DND-41 (cell line): Measurements from ENCODE around the gene RASGEF1C.

ENCODE experiments used
- ATAC-seq: fragments of 200-7000 bp; cut with Tn5 transposase; 3 replicates; pipeline ENCODE4 v1.9.1; 2021; ENCODE audit warnings: low read depth; ENCODE audit not compliant: insufficient read depth
- DNase-seq: peaks from one replicate; pipeline ENCODE4 v3.0.0-alpha.2; 2020
- H2AFZ ChIP-seq: 2 replicates; pipeline ENCODE4 v1.6.0; 2012; ENCODE audit warnings: low read depth, low read length
- H3K27ac ChIP-seq: 2 replicates; pipeline ENCODE4 v1.5.1; 2012; ENCODE audit warnings: low read length, inconsistent platforms
- H3K27me3 ChIP-seq: fragments of 200-600 bp; sonication (generic); 2 replicates; pipeline ENCODE4 v1.6.0; 2012; ENCODE audit warnings: low read length, mild to moderate bottlenecking, inconsistent platforms; ENCODE audit not compliant: insufficient read depth, poor library complexity
- H3K36me3 ChIP-seq: 2 replicates; pipeline ENCODE4 v1.5.1; 2012; ENCODE audit warnings: low read length, inconsistent platforms; ENCODE audit not compliant: insufficient read depth
- H3K4me1 ChIP-seq: 2 replicates; pipeline ENCODE4 v1.5.1; 2012; ENCODE audit warnings: mild to moderate bottlenecking, low read length; ENCODE audit not compliant: insufficient read depth
- H3K4me2 ChIP-seq: 2 replicates; pipeline ENCODE4 v1.6.0; 2012; ENCODE audit warnings: mild to moderate bottlenecking, moderate library complexity, low read length, inconsistent platforms; ENCODE audit not compliant: insufficient read depth
- H3K4me3 ChIP-seq, 2 experiments: fragments of 200-600 bp in 1 of 2; shearing (Covaris generic) in 1 of 2; 2 replicates each; pipeline ENCODE4 v1.5.1; 2012 to 2016; ENCODE audit warnings: inconsistent platforms in 2 of 2, low read length in 2 of 2, mild to moderate bottlenecking in 2 of 2, low read depth in 1 of 2, moderate library complexity in 1 of 2
- H3K79me2 ChIP-seq: 2 replicates; pipeline ENCODE4 v1.6.0; 2012; ENCODE audit warnings: low read length, inconsistent platforms; ENCODE audit not compliant: insufficient read depth
- H3K9ac ChIP-seq: 2 replicates; pipeline ENCODE4 v1.6.0; 2012; ENCODE audit warnings: low read depth, mild to moderate bottlenecking, inconsistent platforms, low read length, moderate library complexity
- H3K9me3 ChIP-seq: 2 replicates; pipeline ENCODE4 v1.5.1; 2012; ENCODE audit warnings: low read length, moderate library complexity, mild to moderate bottlenecking, inconsistent platforms; ENCODE audit not compliant: insufficient read depth, severe bottlenecking
- H4K20me1 ChIP-seq: 2 replicates; pipeline ENCODE4 v1.6.0; 2012; ENCODE audit warnings: low read length; ENCODE audit not compliant: insufficient read depth
- EZH2 ChIP-seq: IDR thresholded peaks from 3 replicates; pipeline ENCODE4 v1.6.1; 2012; ENCODE audit warnings: borderline replicate concordance, low read depth, mild to moderate bottlenecking, moderate library complexity, low read length, inconsistent platforms; ENCODE audit not compliant: severe bottlenecking
- TF ChIP-seq, protein P1 (sequence below): IDR thresholded peaks from 2 replicates; pipeline ENCODE4 v1.5.1; 2012; ENCODE audit warnings: borderline replicate concordance, low read length, moderate library complexity, mild to moderate bottlenecking; ENCODE audit not compliant: poor library complexity, severe bottlenecking; ENCODE audit errors: extremely low read depth

Gene RASGEF1C

DNA sequence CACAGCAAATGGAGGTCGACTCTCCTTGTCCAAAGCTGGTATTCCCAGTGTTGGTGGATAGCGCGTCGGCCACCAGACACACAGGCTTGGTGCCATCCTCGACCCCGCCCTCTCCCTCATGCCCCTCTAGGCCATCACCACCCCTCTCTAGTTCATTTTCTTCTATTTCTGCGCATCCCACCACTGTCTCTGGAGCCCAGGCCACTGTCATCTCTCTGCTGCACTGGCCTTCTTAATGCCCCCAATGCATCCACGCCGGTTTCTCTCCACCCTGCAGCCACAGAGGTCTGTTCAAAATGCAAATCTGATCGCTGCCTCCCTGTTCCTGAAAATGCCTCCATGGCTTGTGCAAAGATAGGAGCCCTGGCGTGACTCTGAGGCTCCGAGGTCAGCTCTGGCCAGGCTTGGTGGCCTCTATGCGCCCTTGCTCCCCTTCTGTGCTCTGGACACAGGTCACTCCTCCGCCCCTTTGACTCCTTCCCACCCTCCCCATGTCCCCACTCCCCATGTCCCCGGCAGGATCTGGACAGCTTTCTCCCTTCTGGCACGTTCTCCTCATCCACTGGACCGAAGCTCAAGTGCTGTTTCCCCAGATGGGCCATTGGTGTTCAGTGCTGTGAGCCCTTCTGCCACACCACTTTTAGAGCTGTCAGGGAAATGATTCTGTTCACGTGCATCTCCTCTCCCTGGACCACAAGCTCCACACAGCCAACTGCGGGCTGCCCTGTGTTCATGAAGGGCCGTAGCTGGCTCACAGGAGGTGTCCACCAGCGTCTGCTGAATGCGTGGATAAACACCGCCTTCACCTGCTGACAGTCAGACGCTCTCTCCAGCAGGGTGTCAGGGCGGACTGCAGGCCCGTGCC lies 77.9 kb downstream of the RASGEF1C start:
- Histone ChIP-seq H3K79me2 (no peaks in the 10 kb centered on the region), H3K36me3 (no peaks in the 10 kb centered on the region), H3K27me3 (peaks cover 6% of the 10 kb centered on the region), H3K4me1 (no peaks in the 10 kb centered on the region), H3K9me3 (no peaks in the 10 kb centered on the region), H2AFZ (no peak overlapping the region), H4K20me1 (no peaks in the 10 kb centered on the region; the same call in 1 of the 2 replicates), H3K4me3 (no peak overlapping the region), H3K9ac (no peak overlapping the region), H3K27ac (no peak overlapping the region), H3K4me2 (no peak overlapping the region)
- ATAC-seq (no peak), DNase-seq (no peak)
- TF ChIP-seq, protein P1, sequence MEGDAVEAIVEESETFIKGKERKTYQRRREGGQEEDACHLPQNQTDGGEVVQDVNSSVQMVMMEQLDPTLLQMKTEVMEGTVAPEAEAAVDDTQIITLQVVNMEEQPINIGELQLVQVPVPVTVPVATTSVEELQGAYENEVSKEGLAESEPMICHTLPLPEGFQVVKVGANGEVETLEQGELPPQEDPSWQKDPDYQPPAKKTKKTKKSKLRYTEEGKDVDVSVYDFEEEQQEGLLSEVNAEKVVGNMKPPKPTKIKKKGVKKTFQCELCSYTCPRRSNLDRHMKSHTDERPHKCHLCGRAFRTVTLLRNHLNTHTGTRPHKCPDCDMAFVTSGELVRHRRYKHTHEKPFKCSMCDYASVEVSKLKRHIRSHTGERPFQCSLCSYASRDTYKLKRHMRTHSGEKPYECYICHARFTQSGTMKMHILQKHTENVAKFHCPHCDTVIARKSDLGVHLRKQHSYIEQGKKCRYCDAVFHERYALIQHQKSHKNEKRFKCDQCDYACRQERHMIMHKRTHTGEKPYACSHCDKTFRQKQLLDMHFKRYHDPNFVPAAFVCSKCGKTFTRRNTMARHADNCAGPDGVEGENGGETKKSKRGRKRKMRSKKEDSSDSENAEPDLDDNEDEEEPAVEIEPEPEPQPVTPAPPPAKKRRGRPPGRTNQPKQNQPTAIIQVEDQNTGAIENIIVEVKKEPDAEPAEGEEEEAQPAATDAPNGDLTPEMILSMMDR, result no peak
- no peak for TF ChIP-seq EZH2

DNA sequence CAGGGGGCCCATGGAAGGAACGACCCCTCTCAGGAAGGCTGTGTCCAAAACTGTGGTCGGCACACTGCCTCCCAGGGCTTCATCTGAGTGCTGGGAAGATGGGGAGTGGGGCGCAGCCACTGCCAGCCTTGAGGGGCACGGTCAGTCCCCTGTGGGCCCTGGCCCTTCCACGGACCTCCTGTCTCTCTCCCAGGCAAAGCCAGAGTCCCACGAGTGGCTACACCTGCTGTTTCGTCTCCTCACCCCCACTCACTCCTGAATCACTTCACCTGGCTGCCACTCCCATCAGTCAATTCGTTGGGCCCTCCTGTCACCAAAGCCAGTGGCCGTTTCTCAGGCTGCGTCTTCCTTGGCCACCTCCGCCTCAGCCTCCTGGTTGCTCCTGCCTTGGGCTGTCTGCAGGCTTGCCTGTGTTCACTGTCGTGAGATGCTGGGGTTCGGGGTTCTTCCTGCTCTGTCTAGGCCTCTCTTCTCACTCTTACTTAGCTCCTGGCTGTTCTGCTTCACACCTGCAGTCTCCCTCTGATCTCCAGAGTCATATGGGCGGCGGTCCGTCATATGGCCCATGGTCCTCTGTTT lies 78.6 kb downstream of the RASGEF1C start:
- ATAC-seq (no peak), DNase-seq (no peak)
- no peak overlapping the region for H2AFZ ChIP-seq
- peaks cover 6% of the 10 kb centered on the region for H3K27me3 ChIP-seq
- no peaks in the 10 kb centered on the region; the same call in 1 of the 2 replicates for H4K20me1 ChIP-seq
- no peak overlapping the region for H3K9ac ChIP-seq
- H3K36me3 ChIP-seq, result no peaks in the 10 kb centered on the region
- no peak for TF ChIP-seq EZH2
- TF ChIP-seq, protein P1, result no peak
- H3K79me2 ChIP-seq, result no peaks in the 10 kb centered on the region
- no peak overlapping the region for H3K4me2 ChIP-seq
- H3K27ac ChIP-seq, result no peak overlapping the region
- H3K4me1 ChIP-seq, result no peaks in the 10 kb centered on the region
- H3K9me3 ChIP-seq, result no peaks in the 10 kb centered on the region
- no peak overlapping the region for H3K4me3 ChIP-seq

DNA sequence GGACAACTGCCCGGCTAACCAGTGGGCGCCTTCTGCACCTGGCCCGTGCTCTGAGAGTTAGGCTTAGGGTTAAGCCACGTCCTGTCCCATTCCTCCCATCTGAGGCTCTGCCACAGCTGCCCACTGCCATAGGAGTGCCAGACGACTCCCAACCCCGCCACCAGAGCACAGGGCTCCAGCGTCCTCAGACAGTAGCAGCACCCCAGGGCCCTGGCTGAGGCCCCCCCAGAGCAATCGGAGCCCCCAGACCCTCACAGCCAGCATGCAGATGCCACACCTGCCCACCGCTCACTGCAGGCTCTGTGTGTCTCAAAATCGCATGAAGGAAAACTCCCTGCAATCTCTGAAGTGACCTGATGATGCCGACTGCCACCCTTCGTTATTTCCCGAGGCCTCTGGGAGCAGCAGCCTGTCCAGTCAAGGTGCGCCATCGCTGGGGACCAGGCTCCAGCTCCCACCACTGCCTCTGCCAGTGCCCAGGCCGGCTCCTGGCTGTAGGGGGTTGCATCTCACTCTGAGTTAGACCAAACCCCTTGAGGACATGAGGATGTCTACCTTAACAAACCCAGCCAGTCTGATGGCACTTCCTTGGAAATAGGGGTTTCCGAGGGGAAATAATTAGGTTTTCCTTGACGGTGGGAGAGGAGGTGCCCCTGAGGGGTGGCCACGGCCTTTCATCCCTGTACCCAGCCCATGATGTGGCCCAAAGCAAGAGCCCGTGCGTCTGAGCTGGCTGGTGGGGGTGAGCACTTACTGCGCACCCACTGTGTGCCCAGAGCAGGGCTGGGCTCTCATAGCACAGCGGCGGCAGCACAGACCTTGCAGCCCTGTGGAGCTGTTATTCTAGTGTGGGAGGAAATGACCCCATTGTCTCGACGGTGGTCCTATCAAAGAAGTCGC lies 79.5 kb downstream of the RASGEF1C start:
- no peak for DNase-seq
- Histone ChIP-seq H3K9me3 (no peaks in the 10 kb centered on the region), H3K4me2 (no peak overlapping the region), H3K4me1 (no peaks in the 10 kb centered on the region), H2AFZ (no peak overlapping the region), H3K27me3 (peaks cover 6% of the 10 kb centered on the region), H3K4me3 (no peak overlapping the region), H4K20me1 (no peaks in the 10 kb centered on the region; the same call in 1 of the 2 replicates), H3K36me3 (no peaks in the 10 kb centered on the region), H3K27ac (no peak overlapping the region), H3K9ac (no peak overlapping the region), H3K79me2 (no peaks in the 10 kb centered on the region)
- ATAC-seq, result no peak
- TF ChIP-seq, protein P1, result no peak
- no peak for TF ChIP-seq EZH2
